NT2/D1 (cell line): ENCODE measurements around the gene TFDP2.

ENCODE experiments used
- SUZ12 ChIP-seq: IDR thresholded peaks from 2 replicates; pipeline ENCODE4 v1.6.1; 2011; ENCODE audit not compliant: insufficient read length, insufficient read depth; ENCODE audit errors: extremely low read depth
- YY1 ChIP-seq: IDR thresholded peaks from 2 replicates; pipeline ENCODE4 v1.6.1; 2011; ENCODE audit not compliant: insufficient read length, insufficient read depth
- ZNF274 ChIP-seq: IDR thresholded peaks from 2 replicates; pipeline ENCODE4 v1.6.1; 2011; ENCODE audit warnings: mild to moderate bottlenecking, low read depth, low read length

- TF ChIP-seq YY1 (no peak), SUZ12 (no peak), ZNF274 (no peak)
Measured at GRCh38 chr3:141928631-141929270, 220.6 kb downstream of the TFDP2 start.
